ENCODE results near the gene PCDHGB2.
"Not testable (repeated sequence)": the region's sequence is repeated elsewhere in the genome, so short reads cannot be mapped to it uniquely, and the experiment has no call there.

Gene PCDHGB2

DNA sequence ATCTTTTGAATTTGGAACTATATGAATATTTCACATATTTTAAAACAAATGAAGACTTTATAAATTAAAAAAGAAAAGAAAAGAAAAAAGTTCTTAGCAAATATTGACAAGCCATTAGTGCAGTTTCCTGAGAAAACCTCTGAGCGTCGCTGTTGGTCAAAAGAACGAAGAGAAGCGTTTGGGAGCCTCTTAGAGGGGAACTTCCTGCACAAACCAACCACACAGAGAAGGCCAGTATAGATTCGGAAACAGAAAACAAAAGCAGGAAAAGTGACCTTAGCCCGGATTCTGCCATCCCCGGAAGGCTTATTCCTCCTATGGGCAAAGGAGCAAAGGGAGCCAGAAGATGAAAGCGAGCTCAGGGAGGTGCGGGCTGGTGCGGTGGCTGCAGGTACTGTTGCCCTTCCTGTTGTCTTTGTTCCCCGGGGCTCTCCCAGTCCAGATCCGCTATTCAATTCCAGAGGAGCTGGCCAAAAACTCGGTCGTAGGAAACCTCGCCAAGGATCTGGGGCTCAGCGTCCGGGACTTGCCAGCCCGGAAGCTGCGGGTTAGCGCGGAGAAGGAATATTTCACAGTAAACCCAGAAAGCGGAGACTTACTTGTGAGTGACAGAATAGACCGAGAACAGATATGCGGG is at the start of gene PCDHGB2:
PCDHGB2 (plus strand) TSS at position 205 of the 637 bp plus-strand sequence; CDS start at position 347, 142 bp downstream.
- peak; percentile 11 for FAIRE-seq

DNA sequence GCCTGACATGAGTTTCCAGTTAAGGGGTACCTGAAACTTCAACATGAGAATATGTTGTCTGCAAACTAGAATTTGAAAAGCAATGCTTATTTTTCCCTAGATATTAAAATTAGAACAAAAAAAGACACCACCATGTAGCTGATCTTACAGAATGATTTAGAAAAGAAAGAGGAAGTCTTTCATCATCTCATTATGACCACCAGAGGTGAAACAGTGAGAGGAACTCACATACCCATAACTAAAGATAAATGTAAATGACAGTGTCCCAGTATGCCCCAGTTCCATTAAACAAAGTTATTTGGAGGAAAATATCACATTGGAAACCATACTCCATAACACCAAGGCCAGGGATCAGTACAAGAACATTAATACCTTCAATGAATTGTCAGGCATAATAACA is 46.1 kb upstream of the PCDHGB2 start:
- no peak for FAIRE-seq

DNA sequence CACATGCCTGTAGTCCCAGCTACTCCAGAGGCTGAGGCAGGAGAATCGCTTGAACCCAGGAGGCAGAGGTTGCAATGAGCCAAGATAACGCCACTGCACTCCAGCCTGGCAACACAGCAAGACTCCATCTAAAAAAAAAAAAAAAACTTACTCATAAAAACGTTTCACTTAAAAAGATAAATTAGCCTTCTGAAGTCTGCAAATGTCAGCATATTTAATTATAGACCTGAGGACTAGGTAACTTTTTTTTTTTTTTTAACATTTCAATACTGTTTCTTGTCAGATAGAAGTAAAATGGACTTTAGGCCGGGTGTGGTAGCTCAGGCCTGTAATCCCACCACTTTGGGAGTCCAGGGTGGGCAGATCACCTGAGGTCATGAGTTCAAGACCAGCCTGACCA is 42.8 kb upstream of the PCDHGB2 start:
- not testable (repeated sequence) for FAIRE-seq

DNA sequence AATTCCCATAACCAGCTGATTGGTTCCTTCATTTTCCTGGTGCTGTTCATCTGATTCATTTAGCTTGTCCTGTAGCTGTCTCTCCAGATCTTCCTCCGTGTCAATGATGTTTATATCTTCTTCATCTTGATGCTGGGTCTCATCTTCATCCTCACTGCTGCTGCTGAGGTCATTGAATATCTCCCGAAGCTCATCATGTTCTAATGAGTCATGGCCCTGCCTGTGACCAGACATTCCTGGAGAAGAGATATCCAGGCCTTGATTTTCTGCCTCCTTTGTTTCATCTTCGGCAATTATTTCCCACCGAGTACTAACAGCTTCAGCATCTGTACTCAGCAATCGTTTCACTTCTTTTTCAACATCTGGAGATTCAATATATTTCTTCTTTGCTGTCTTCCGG is 40.6 kb upstream of the PCDHGB2 start:
- FAIRE-seq: no peak

DNA sequence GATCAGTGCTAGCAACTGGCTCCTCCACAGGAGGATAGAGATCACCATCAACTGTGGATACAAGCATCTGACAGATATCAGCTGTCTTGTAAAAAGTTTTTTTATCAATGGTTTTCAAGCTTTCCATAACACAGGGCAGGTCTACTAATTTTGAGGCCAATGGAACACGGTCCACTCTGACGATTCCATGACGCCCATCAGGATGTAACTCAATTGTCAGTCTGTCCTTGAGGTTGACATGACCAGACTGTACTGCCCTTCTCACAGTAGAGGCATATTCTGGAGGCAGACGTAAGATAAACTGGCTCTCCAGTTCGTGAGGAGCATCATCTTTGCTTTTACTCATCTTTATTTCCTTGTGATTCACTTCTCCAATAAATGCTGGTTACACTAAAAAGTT is 40.1 kb upstream of the PCDHGB2 start:
- no peak for FAIRE-seq

DNA sequence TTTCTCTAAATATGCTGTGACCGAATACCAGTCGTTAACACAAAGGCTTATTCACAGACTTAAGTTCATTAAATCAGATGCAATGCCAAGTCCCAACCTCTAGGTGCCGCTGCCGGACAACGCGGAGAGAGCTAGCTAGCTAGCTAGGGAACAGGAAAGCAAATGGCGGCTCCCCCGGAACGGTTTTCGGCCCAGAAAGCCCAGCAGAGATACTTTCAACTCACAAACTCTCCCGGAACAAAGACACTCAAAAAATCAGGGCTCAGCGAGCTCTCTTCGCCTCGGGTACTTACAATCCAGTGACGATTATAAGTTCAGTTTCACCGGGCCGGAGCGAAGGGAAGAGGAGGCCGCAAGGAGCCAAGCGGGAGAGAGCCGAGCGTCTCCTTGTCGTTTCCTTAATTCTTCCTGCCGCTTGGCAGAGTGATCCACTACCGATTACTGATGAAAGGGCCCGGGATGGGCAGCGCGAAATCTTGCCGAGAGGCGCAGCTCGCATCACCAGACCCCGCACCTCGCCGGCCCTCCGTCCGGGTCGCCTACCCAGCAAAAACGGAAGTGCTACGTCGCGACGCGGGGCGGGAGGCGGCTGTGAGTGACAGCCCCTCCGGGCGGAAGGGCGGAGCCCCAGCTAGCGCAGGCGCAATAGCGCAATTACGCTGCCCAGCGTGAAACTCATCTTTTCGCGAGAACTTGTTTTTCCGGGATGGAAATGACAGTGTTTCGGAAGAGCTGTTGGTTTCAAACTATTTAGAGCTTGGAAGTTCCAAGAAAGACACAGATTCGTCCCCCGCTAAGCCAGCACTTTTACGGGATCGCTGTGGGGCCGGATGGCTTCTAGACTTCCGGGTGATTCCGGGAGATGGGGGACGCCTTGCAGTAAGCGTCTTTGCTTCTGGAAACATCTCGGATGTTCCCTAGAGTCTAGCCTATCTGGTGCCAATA is 39.3 kb upstream of the PCDHGB2 start, which contains the start of gene TAF7:
TAF7 (minus strand) TSS at position 560 of the 945 bp plus-strand sequence. CDS start 740 bp downstream, outside the sequence.
- FAIRE-seq: peak; percentile 57

DNA sequence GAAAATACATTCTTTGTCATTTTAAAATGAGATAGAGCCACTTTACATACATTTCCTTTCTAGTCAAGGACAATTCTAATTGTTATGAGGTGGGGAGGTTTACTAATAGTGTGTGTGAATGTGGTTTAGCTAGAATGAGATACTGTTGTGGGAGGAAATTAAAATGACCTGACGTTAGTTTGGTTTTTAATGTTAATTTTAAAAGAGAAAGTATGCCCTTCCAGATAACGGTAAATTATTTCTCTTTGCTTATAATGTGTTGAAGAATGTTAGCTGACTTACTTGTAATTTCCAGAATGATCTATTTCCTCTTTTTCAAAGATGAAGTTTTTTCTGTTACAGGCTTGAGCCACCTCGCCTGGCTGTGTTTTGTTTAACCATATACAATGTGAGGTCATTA is 37.5 kb upstream of the PCDHGB2 start:
- no peak for FAIRE-seq

DNA sequence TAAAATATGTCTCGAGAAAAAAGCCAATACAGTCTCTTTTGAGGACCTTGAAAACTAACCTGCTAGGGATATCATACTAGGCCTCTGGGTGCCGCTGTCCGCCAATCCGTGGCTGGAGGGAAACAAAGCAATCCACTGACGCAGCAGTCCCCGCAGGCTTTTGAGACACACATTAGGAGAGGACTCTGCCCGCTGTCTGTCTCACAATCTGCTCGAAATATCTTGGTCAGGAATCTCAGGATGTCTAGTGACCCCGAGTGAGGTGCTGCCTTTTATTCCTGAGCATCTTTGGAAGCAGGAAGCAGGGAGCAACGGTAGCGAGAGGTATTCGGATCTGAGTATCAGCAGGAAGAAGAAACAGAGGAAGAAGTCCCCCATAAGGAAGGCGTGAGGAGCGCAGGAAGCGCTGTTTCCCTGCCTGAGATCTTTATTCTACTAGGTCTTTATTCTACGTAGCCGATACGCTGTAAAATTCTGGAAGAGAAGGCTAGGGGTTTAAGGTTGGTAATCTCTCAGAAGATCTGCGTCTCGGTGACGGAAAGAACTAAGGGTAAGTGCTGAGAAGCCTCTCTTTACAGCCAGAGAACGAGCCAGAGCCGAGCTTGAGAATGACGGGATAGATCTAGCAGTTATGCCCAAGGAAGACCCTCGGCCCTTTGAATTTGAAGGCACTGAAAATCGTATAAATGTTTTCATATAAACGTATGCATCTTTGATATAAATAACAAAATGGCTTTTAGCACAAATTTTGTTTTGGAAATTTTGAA is 33.5 kb upstream of the PCDHGB2 start:
- no peak for FAIRE-seq

DNA sequence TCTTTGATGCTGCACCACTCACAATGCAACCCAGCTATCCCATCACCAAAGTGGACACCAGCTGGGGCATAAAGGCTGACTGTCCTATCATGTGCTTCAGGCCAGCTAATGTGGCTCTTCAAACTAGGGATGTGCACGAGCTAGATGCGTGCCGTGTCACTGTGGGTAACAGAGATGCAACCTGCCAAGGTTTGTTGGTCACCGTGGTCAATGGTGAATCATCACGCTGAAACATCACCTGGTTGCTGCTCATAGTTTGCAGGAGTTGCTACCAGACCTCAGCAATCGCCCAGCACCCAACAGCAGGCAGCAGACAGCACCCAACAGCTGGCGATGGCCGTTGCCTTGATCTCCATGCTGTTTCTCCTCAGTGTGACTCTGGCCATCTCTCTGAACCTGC is 31.6 kb upstream of the PCDHGB2 start:
- FAIRE-seq: no peak

DNA sequence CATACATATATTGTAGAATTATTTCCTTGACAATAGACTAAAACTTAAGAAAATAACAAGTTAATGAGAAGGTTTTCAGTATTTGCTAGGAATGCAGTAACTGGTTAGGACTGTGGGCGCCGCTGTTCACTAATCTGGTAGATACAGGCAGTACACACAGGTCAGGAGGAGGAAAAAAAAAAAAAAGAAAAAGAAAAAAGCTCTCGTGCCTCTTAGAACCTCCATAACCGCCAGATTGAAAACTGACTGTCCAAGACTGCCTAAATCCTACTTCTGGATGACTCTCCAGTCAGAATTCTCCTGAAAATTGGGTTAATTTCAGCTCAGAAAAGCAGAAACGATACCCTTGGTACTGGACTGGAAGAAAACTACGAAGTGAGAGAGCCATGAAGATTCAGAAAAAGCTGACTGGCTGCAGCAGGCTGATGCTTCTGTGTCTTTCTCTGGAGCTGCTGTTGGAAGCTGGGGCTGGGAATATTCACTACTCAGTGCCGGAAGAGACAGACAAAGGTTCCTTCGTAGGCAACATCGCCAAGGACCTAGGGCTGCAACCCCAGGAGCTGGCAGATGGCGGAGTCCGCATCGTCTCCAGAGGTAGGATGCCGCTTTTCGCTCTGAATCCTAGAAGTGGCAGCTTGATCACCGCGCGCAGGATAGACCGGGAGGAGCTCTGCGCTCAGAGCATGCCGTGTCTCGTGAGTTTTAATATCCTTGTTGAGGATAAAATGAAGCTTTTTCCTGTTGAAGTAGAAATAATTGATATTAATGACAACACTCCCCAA is 29.3 kb upstream of the PCDHGB2 start, which contains the start of gene PCDHGA1:
PCDHGA1 (plus strand) TSS at position 216 of the 782 bp plus-strand sequence.
- no peak for FAIRE-seq

DNA sequence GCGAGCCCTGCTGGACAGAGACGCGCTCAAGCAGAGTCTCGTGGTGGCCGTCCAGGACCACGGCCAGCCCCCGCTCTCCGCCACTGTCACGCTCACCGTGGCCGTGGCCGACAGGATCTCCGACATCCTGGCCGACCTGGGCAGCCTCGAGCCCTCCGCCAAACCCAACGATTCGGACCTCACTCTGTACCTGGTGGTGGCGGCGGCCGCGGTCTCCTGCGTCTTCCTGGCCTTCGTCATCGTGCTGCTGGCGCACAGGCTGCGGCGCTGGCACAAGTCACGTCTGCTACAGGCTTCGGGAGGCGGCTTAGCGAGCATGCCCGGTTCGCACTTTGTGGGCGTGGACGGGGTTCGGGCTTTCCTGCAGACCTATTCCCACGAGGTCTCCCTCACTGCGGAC is 27.2 kb upstream of the PCDHGB2 start:
- FAIRE-seq: not testable (repeated sequence)

DNA sequence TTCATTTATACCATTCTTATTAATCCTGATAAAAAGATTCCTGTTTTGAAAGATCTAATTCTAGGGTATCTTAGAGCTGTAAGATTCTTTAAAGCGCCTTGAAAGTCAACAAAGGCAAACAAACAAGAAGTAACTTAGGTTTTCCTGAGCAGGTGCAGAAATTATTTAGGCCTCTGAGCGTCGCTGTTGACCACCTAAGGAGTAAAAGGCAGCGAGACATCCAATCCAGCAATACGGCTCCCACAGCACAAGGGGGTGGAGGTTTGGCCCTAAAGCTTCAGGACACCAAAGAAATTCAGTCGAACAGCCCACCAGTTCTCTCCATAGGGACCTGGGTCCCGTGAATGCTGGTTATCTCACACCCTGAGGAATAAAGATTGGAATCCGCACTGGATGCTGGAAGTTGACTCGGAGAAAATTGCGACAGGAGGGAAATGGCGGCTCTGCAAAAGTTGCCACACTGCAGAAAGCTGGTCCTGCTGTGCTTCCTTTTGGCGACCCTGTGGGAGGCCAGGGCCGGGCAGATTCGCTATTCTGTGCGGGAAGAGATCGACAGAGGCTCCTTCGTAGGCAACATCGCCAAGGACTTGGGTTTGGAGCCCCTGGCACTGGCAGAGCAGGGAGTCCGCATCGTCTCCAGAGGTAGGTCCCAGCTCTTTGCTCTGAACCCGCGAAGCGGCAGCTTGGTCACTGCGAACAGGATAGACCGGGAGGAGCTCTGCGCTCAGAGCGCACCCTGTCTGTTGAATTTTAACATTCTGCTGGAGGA is 21.1 kb upstream of the PCDHGB2 start, which contains the start of gene PCDHGA2:
PCDHGA2 (plus strand) TSS at position 223 of the 769 bp plus-strand sequence.
- no peak for FAIRE-seq

DNA sequence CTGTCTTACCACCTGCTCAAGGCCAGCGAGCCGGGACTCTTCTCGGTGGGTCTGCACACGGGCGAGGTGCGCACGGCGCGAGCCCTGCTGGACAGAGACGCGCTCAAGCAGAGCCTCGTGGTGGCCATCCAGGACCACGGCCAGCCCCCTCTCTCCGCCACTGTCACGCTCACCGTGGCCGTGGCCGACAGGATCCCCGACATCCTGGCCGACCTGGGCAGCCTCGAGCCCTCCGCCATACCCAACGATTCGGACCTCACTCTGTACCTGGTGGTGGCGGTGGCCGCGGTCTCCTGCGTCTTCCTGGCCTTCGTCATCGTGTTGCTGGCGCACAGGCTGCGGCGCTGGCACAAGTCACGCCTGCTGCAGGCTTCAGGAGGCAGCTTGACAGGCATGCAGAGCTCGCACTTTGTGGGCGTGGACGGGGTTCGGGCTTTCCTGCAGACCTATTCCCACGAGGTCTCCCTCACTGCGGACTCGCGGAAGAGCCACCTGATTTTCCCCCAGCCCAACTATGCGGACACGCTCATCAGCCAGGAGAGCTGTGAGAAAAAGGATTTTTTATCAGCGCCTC is 18.9 kb upstream of the PCDHGB2 start:
- not testable (repeated sequence) for FAIRE-seq

DNA sequence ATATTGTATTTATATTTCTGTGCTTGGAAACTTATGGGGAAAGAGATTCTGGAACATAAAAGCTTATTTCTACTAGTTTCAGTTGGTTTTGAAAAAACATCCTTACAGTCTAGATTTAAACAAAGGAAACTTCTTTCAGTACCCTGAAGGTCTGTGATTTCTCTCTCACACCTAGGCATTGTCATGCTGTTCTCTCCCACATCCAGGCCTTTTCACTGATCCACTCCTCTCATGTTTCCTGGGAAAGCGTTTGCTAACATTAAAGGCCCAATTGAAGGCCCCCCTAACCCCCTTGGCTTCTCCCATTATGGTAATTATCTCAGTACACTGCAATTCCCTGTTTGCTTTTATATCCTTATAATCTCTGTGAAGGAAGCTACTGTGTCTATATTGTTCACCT is 17.0 kb upstream of the PCDHGB2 start:
- no peak for FAIRE-seq

DNA sequence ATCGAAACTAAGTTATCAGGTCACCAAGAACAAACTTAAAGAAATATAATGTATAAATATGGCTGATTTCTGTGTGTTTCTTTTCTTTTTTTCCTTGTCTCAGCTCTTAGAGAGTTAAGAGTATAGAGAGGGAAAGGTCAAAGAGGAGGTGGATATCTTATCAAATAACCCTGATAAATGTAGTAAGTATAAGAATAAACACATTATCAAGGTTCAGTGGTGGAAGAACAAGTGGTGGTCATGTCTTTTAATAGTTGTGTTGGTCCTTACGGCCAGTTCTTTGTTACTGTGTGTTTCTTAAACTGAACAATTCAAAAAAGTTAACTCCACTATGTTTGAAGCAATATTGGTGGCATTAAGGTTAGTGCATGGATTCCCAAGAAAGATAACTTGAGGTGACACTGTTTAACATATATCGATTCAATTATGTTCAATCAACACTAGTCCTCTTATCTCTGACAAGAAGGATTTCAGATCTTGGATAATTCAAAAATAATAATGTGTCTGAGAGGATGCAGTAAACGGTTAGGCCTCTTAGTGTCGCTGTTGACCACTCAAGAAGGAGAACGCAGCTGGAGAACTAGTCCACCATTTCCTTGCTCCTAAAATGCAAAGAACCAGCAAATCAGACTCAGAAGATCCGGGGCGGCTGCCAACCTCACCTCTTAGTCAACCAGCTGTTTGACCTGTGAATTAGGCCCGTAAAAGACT is 16.4 kb upstream of the PCDHGB2 start, which contains the start of gene PCDHGA3:
PCDHGA3 (plus strand) TSS at position 588 of the 711 bp plus-strand sequence. CDS start 205 bp downstream, outside the sequence.
- no peak for FAIRE-seq

DNA sequence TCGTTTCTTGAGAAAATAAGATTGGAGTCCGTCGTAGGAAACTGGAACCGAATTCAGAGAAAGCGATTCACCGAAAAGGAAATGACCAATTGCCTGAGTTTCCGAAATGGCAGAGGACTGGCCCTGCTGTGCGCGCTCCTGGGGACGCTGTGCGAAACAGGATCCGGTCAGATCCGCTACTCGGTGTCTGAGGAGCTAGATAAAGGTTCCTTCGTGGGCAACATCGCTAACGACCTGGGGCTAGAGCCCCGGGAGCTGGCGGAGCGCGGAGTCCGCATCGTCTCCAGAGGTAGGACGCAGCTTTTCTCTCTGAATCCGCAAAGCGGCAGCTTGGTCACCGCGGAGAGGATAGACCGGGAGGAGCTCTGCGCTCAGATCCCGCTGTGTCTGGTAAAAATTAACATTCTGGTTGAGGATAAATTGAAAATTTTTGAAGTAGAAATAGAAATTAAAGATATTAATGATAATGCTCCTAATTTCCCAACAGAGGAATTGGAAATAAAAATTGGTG is 15.8 kb upstream of the PCDHGB2 start:
- FAIRE-seq: no peak

DNA sequence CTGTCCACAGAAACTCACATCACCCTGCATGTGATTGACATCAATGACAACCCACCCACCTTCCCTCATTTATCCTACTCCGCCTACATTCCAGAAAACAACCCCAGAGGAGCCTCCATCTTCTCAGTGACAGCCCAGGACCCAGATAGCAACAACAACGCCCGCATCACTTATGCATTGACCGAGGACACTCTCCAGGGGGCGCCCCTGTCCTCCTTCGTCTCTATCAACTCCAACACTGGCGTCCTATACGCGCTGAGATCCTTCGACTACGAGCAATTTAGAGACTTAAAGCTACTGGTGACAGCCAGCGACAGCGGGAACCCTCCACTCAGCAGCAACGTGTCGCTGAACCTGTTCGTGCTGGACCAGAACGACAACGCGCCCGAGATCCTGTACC is 14.5 kb upstream of the PCDHGB2 start:
- FAIRE-seq: no peak

DNA sequence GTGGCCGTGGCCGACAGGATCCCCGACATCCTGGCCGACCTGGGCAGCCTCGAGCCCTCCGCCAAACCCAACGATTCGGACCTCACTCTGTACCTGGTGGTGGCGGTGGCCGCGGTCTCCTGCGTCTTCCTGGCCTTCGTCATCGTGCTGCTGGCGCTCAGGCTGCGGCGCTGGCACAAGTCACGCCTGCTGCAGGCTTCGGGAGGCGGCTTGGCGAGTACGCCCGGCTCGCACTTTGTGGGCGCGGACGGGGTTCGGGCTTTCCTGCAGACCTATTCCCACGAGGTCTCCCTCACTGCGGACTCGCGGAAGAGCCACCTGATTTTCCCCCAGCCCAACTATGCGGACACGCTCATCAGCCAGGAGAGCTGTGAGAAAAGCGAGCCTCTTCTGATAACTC is 13.8 kb upstream of the PCDHGB2 start:
- not testable (repeated sequence) for FAIRE-seq

DNA sequence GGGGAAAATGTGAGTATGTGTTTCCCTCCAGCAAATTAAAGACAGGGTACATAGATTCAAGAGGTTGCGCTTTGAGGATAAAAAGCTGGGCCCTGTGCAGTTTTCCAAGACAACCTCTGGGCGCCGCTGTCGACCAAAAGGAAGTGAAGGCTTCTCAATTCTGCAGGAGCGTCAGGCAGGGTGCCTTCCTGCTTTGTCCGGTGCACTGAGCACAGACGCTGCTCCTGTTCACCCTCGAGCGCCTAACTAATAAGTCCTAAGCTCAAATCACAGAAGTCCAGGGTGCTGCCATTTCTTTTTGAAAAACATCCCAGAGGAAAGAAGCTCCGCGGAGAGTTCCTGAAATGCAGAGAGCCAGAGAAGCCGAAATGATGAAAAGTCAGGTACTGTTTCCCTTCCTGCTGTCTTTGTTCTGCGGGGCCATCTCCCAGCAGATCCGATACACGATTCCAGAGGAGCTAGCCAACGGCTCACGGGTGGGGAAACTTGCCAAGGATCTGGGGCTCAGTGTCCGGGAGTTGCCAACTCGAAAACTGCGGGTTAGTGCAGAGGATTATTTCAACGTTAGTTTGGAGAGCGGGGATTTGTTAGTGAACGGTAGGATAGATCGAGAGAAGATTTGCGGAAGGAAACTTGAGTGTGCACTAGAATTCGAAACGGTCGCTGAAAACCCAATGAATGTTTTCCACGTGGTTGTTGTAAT is 9.7 kb upstream of the PCDHGB2 start, which contains the start of gene PCDHGB1:
PCDHGB1 (plus strand) TSS at position 183 of the 703 bp plus-strand sequence; CDS start at position 345, 162 bp downstream.
- no peak for FAIRE-seq

Measured in TTC549 (cell line).